ENCODE data around the gene DYSF.
A peak's percentile ranks its signal among the peaks of the same experiment; 100 is the strongest.

DYSF gene

GRCh38 chr2:71615767-71616730 is 162.7 kb downstream of the DYSF start:
- DNase-seq (ENCODE audit: low spot score) = peak; percentile 65

DNA sequence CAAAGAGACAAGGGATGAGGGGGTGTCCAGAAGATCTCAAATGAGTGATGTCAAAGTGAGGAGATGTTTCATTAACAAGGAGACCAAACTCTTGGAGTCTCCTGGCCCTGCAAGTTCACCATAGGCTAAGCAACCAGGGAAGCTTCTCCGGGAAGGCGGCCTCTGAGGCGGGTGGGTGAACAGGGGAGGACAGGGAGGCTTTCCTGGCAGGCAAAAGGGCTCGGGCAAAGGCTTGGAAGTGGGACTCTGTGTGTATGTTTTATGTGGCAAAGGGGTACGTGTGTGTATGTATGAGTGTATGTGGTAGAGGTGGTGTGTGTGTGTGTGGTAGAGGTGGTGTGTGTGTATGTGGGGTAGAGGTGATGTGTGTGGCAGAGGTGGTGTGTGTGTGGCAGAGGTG is 163.9 kb downstream of the DYSF start:
- DNase-seq (ENCODE audit: low spot score) = no peak

- DNase-seq (ENCODE audit: low spot score) = peak; percentile 12
Measured at GRCh38 chr2:71618327-71619113, 165.2 kb downstream of the DYSF start.

DNA sequence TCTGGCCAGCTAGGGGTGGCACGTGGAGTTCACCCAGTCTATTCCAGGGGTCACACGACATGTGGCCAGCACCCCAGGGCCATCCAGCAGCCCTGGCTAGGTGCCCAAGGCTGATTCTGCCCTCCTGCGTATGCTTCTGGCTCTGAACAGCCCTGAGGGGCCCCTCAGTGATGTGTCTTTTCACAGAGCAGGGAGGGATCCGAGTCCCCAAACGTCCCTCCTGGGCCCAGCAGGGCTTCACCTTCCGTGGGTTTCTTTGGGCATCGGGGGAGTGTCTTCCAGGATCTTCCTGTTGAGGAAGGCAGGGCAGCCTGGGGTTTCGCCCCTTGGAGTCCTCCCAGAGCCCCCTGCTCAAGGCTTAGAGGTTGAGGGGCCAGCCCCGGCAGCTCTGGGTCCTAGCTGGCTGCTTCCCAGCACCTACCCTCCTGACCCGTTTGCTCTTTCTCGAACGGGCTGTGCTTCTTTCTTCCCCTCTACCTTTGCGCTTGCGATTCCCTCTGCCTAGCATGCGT is 165.9 kb downstream of the DYSF start:
- no peak for DNase-seq (ENCODE audit: low spot score)

- DNase-seq (ENCODE audit: low spot score) = no peak
Measured at GRCh38 chr2:71620116-71620515, 166.8 kb downstream of the DYSF start.

GRCh38 chr2:71620851-71621251 is 167.5 kb downstream of the DYSF start:
- no peak for DNase-seq (ENCODE audit: low spot score)

GRCh38 chr2:71629273-71629672 is 175.9 kb downstream of the DYSF start:
- no peak for DNase-seq (ENCODE audit: low spot score)

- DNase-seq (ENCODE audit: low spot score) = no peak
Measured at GRCh38 chr2:71629771-71630453, 176.6 kb downstream of the DYSF start.

DNA sequence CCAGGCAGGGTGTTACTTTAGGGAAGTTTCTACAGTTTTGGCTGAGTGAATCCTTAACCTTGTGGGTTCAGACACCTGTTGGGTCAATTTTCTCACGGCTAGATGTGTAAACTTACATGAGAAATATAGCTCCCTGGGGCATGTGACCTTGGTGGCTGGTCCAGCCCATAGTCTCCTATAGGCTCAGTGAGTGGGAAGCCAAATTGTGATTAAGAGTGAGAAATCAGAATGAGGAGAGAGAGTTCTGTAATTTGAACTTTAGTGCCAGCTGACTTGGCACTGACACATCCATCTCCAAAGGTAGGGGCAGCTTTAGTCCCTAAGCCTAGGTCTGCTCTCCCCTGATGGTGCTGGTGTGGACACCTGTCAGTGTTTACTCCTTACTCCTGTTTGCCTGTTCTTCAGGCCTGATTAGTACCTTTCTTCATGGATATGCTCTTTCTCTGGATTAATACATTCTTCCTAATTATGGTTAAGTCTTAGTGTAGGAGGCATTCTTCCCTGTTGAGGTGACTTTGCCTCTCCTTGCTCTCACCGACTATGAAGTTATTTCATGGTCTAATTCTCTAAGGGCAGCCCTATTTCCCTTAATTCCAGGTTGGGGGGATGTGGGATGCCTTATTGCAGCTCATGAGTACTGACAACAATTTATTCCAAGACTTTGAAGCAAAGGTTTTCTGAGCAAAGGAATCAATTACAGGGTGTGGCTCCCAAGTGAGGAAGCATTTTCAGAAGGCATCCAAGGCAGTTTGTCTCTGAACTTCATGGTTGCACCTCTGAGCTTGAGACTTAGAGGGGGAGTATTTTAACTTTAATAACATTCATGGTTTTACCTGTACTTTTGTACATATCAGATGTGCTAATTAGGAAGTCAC is 177.3 kb downstream of the DYSF start:
- DNase-seq (ENCODE audit: low spot score) = no peak

DNA sequence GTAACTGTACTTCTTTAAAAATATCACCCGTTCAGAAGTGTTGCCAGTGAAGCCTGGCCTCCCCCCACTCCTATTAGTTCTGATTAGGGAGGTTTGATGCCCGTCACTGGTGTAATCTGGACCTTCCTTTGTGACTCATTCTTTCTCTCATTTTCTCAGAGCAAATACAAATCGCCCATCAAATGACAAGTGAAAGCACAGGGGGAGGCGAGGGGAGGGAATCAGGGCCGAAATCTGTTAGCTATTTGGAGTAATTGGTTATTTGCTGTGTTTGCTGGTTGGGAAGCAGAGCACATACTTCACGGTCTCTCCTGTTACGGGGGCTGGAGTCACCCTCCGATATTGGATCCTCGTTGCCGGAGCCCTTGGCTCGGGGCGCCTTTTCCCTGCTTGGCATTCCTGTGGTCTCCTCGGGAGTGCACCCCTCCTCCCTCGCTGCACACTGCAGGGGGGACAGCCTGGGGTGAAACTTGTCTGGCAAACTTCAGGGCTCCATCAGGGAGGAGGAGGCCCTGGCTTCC is 178.1 kb downstream of the DYSF start:
- no peak for DNase-seq (ENCODE audit: low spot score)

- DNase-seq (ENCODE audit: low spot score) = no peak
Measured at GRCh38 chr2:71633086-71633485, 179.7 kb downstream of the DYSF start.

DNA sequence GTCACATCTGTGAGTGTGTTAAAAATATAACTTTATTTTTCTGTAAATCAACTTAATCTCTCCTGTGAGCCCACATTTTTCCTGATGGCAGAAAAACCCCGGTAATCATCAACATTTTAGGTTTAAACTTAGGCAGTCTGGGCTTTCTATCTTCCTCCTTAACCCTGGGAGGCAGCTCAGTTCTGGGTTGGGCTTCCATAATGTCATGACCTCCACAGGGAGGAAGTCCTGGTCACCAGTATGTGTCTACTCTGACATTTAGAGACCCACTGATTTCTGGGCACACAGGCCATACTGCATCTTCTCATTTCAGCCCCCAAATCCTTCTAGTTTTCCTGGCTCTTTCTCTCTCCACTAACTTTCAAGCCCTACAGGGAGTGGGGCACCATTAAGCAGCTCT is 181.2 kb downstream of the DYSF start:
- DNase-seq (ENCODE audit: low spot score) = no peak

DNA sequence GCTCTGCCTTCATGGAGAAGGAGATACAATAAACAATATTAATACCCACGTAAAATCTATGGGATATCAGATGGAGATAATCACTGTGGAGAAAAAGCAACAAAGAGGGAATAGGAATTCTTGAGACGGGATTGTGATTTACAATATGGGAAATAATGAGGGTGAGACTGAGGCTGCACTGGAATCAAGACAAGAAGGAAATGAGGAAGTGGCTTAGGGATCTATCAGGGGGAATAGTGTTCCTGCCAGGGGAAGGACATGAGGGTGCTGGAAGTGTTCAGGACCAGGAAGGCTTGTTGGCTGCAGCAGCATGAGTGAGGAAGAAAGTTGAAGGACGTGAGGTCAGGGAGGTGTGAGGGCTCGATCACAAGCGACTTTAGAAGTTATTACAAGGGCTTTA is 182.4 kb downstream of the DYSF start:
- no peak for DNase-seq (ENCODE audit: low spot score)

DNA sequence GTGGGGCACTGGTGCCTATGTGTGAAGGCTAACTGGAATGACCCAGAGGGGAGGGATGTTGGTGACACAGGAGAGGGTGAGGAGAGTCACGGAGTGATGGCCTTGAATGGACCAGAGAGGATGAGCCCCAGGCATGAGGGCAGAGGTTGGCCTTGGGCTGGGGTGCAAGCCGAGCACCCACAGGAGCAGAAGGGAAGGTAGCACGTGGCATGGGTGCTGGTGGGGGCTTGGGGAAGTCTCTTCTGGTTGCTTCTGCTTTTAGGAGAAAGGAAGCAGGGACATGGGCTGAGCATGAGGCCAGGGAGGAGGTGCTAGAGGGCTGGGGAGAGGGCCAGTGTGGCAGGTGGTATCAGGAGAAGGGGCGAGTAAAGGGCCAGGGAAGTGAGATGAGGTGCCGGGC is 183.8 kb downstream of the DYSF start:
- DNase-seq (ENCODE audit: low spot score) = no peak

- DNase-seq (ENCODE audit: low spot score) = no peak
Measured at GRCh38 chr2:71637736-71638135, 184.4 kb downstream of the DYSF start.

GRCh38 chr2:71639735-71640134 is 186.4 kb downstream of the DYSF start:
- DNase-seq (ENCODE audit: low spot score) = no peak

- no peak for DNase-seq (ENCODE audit: low spot score)
Measured at GRCh38 chr2:71640489-71640888, 187.1 kb downstream of the DYSF start.

DNA sequence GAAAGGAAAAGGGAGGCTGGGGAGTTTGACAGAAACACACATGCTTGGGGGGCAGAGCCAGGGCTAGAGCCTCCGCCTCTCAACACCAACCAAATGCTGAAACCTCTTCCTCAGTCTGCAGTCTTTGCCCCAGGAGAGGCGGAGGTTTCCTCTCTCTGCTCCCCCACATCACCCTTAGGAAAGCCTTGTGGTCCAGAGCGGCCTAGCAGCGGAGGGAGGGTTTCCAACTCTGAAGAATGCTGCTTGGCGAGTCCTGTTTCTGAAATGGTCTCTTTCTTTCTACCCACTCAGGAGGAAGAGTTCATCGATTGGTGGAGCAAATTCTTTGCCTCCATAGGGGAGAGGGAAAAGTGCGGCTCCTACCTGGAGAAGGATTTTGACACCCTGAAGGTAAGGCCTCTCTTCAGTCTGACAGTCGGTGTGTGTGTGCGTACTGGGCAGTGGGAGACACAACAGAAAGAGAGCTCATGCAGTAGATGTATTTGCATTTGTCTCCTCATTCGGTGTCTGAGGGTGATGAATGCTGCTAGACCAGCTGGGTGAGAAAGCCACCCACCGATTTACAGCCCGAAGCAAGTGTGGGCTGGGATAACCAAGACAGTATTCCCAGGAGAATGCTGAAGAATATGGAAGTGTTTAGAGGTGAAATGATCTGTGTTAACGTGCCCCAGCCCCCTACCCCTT is 190.5 kb downstream of the DYSF start:
- no peak for DNase-seq (ENCODE audit: low spot score)

DNA sequence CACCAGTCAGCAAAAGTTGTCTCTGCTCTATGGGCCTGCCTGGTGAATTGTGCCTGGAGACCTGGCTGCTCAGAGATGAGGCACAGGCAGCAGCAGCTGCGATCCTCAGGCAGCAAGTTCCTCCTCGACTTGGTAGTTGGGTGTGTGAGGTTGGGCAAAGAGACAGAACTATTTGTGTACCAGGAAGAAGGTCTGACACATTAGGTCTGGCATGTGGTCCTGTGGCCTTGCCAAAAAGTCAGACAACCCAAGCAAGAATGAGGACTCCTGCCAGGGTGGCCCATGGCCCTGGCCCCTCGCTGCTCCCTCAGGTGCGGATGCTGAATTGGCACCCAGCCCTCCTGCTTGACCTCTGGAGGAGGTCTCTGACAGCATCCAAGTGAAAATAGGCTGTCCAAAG is 192.7 kb downstream of the DYSF start:
- DNase-seq (ENCODE audit: low spot score) = no peak

- DNase-seq (ENCODE audit: low spot score) = no peak
Measured at GRCh38 chr2:71647356-71647755, 194.0 kb downstream of the DYSF start.

DNA sequence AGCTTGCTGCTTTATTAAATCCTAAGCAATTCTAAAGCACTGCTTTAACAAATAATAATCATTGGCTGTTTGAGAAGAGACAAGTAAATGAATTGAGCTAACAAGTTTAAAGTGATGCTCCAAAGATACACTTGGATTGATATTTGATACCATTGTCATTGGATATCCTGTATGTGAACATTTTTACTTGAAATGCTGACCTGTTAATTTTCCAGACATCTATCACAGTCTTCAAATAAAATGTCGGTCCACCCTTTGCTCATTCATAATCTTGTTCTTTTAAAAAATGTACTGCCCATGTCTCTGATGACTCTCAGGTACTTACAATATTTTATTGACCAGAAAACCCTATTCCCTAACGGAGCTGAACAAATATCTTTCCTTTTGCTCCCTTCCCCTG is 202.1 kb downstream of the DYSF start:
- DNase-seq (ENCODE audit: low spot score) = no peak

All from SW480 (cell line).